Coronary artery (tissue), 2 donors: ENCODE measurements around the gene PDZD7.

Experiments used
- DNase-seq: peaks from one replicate; pipeline ENCODE4 v3.0.0-alpha.2; 2017; ENCODE audit warnings: low spot score
- H3K27ac ChIP-seq, 2 donors: fragments of 200-600 bp; sonication (generic); one replicate each; pipeline ENCODE4 v1.5.1; 2016 to 2019
- H3K4me3 ChIP-seq: fragments of 200-600 bp; sonication (generic); 2 replicates; pipeline ENCODE4 v1.5.1; 2016; ENCODE audit warnings: mild to moderate bottlenecking, moderate library complexity
- CTCF ChIP-seq: fragments of 200-600 bp; sonication (generic); IDR thresholded peaks from one replicate; pipeline ENCODE4 v1.5.1; 2019; ENCODE audit warnings: antibody characterized with exemption

The PDZD7 gene

DNA sequence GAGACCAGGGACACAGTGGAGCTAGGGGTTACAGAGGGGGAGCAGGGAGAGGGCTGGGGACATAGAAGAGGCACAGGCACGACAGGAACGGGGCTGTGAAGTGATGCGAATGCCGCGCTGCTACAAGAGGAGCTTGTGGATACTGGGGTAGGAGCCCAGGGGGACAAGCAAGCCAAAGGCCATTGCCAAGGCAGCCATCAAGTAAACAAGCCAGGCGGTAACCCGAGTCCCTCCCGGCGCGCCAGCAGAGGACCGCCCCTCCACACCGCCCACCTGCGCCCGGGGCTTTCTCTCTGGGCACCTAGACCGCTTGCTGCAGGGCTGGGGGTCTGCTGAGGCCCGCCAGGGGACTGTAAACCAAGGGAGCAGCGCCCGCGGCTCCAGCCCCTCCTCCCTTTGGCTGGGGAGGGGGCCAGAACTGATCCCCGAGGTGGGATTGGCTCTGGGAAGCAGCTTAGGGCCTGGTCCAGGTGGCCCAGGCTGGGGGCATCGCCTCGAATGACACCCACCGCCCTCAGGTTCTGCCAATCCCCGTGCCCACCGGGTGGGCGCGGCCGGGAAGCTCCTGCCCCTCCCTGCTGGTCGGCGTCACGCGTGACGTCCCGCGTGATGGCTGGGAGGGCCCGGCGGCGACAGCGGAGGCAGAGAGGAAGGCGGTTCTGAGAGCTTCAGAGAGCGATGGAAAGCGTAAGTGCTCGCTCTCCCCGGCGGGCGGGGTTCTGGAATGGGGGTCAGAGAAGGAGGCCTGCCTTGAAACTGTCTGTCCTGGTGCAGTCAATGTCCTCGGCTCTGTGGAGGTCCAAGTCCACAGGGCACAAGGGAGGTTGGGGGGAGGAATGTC is 1.1 kb upstream of the PDZD7 start:
- TF ChIP-seq CTCF = no peak
- Histone ChIP-seq H3K4me3 (peak overlapping the region; percentile 76), H3K27ac (peak overlapping the region; percentile 95 to 100)
- DNase-seq = peak; percentile 90

GRCh38 chr10:101030496-101031127 is 317 bp downstream of the PDZD7 start:
- no peak for TF ChIP-seq CTCF
- peak overlapping the region; percentile 76 for H3K4me3 ChIP-seq
- H3K27ac ChIP-seq = peak overlapping the region; percentile 95 to 100
- DNase-seq = no peak

DNA sequence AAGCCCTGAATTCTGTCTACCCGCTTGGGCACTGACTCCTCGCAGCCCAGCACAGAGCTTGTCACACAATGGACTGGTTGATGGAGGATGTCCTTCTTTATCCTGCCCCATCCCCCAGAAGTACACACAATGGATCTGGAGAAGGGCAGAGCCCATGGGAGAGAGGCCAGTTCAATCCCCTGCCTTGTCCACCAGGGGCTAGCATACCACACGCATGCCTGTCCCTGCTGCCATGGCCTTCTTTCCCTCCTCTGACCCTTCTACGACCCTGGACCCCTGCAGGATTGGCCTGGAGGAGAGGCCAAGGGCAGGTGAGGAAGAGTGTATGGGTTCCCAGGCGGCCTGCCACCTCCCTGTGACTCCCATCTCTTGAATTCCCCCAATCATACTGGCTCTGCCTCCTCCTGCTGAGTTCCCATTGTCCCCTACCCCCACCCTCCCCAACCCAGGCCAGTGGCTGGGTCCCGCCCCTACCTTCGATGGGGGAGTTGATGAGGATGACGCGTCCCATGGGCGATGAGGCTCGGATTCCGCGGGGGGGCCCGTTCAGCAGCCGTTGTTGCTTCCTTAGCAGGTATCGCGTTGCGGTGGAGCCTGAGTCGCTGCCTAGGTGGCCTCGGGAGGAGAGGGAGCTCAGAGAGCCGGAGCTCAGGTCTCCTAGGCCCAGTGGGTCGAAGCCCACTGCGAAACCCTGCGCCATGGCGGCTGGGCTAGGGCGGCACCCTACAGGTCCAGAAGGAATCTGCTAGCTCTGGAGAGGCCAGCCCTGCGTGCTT is 1.2 kb downstream of the PDZD7 start:
- H3K4me3 ChIP-seq = no peak overlapping the region
- no peak overlapping the region for H3K27ac ChIP-seq
- DNase-seq = no peak

DNA sequence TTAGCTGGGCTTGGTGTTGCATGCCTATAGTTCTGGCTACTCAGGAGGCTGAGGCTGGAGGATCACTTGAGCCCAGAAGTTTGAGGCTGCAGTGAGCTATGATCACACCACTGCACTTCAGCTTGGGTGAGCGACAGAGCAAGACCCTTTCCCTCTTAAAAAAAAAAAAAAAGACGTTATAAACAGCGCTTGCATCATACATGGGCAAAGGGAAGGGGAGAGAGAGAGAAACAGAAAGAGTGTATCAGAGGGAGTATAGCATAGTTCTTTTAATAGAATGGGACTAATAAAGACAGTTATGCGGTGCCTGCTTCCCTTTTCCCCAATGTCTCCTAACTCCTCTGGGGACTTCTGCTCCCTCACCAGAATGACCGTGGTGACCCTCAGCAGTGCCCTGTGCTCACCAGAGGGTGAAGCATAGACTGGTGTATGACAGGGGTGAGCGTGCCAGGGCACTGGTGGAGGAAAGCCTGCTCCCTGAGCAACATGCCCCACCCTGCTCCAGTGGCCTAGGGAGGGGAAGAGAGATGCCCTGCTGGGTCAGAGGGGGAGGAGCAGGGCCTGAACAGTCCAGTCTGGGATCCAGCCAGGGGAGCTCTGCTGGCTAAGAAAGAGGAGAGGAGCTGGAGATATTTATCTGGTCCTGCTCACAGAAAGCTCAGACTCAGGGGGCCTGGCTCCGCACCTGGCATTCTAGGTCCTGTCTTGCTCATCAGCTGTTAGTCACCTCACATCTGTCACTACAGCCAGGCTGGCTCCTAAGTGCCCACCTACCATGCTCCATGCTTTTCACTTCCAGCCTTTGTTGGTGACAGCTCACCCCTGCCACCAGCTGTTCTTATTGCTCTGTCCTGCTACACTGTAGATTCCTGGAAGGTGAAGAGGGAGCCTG is 2.2 kb downstream of the PDZD7 start:
- Histone ChIP-seq H3K27ac (no peak overlapping the region), H3K4me3 (no peak overlapping the region)
- DNase-seq = no peak
- TF ChIP-seq CTCF = no peak

More for the DNA sequence above, 1.2 kb downstream of the PDZD7 start:
- no peak for TF ChIP-seq CTCF

DNA sequence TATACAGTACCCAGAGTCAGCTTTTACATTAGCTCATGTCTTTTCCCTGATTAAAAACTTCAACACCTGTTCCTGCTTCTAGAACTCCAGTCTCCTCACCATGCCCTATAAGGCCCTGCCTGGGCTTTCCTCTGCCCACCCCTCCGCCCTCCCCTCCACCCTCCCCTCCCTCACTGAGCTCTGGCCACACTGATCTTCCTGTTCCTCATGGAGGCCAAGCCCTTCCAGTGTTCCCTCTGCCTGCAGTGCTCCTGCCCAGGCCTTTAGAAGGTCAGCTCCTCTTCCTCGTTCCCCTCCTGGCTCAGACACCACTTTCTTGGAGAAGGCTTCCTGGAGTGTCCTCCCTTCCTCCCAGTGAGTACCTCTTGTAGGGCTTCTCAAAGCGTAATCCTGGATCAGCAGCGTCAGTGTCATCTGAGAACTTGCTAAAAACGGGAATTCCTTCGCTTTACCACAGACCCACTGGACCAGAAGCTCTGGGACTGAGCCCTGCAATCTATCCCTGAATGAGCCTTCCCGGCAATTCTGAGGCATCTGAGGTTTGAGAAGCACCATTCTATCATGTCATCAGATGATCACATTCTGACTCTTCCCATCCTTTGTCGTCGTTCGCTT is 3.7 kb downstream of the PDZD7 start:
- Histone ChIP-seq H3K4me3 (no peak overlapping the region), H3K27ac (no peak overlapping the region)
- no peak for TF ChIP-seq CTCF
- DNase-seq = no peak
